Measurements from ENCODE around the gene PDGFB.

Gene PDGFB

GRCh38 chr22:39254789-39255298 is 10.1 kb upstream of the PDGFB start:
- peak; percentile 89 for DNase-seq (ENCODE audit: low spot score)

DNA sequence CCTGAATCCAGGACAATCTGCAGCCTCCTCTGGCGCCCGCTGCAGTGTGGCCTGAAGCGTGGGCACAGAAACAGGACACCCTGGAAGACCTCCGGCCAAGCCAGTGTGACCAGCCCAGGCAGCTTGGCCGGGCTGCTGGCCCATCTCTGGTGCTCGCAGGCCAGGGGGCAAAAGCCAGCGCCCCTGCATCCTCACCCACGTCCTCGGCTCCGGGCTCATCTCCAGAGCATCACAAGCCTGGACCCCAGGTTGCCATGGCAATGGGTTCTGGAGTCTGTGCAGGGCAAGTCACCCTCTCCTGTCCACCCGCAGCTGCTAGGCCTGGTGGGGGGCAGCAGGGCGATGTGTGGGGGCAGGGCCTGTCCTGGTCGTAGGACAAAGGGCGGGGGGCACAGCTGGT is 9.3 kb upstream of the PDGFB start:
- DNase-seq (ENCODE audit: low spot score) = no peak

DNA sequence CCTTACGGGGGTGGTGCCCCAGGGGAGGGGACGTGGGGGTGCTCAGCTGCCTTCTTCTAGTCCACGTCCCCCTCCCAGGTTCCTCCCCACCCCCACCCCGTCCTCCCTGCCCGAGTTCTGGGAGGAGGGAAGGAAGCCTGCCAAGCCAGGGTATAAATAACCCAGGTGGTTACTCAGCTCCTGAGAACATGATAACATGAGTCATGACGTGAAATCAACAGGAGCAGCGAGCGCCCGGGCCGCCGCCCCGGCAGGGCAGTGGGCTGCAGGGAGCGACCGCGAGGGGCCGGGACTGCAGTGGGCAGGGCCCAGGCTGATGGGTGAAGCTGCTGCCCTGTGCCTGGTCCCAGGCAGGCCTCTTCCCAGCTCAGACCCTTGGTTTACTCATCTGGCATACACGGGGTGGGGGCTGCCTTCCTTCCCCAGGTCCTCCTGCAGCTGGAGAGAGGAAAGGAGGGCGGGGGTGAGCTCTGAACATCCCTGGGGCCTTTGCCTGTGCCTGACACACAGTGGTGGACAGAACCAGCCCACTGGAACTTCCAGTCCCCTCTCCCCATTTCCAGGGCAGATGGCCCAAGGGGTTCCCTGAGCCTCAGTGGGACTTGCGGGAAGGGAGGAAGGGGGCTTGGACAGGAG is 8.8 kb upstream of the PDGFB start:
- peak; percentile 92 for DNase-seq (ENCODE audit: low spot score)

DNA sequence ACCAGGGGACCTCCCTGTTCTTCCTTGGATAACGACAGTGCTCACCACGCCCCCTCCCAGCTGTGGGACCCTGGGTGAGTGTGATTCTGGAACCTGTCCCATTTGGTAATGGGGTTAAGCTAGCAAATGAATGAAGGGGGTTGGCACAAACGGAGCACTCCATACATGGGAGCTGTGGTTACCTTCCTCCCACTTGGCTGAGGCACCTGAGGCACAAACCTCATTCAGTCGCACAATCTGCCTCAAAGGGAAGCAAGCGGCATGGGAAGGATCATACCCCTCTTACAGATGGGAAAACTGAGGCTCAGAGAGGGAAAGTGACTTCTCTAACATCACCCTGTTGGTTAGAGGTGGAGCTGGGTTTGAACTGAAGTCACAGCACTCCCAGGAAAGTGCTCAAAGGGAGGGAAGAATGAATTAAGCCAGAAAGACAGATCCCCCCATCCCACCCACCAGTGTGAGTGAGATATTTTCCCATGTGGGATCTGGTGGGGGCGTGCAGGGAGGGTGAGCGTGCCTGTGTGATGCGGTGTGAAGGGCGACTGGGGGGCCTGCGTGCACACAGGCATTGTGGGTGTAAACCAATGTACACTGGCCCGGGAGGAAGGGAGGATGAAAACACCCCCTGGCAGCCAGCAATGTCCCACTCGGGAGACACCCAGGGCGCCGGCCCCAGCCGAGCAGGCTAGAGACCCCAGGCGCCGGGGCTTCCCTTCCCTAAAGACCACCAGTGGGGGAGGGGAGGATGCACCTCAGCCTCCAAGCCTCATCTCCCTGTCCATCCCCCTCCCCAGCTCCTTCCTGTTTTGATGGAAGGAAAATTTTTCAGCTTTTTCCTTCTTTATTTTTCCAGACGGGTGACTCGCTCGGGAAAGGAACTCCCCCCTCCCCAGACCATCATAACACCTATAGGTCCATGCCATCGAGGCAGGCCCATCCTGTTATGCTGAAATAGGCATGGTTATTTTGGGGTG is 8.0 kb upstream of the PDGFB start:
- DNase-seq (ENCODE audit: low spot score) = no peak

GRCh38 chr22:39251762-39252460 is 7.1 kb upstream of the PDGFB start:
- DNase-seq (ENCODE audit: low spot score) = no peak

DNA sequence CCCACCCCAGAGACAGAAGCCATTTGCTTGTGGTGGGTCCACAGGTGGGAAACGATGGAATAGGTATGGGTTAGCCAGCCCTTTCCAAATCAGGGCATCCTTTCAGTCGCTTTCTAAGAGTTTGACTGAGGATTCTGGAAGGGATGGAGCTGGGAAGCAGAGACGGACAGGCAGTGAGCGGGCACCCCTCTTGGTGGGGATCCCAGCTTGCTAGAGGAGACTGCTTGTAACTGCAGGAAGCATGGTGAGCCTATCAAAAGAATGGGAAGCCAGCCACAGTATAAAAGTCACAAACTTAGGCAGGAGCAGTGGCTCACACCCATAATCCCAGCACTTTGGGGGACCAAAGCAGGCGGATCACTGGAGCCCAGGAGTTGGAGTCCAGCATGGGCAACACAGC is 6.1 kb upstream of the PDGFB start:
- DNase-seq (ENCODE audit: low spot score) = no peak

GRCh38 chr22:39250131-39250530 is 5.3 kb upstream of the PDGFB start:
- no peak for DNase-seq (ENCODE audit: low spot score)

- no peak for DNase-seq (ENCODE audit: low spot score)
Observed at GRCh38 chr22:39249086-39249704, 4.4 kb upstream of the PDGFB start.

- DNase-seq (ENCODE audit: low spot score) = no peak
Observed at GRCh38 chr22:39248254-39248653, 3.5 kb upstream of the PDGFB start.

- no peak for DNase-seq (ENCODE audit: low spot score)
Observed at GRCh38 chr22:39247361-39247760, 2.6 kb upstream of the PDGFB start.

DNA sequence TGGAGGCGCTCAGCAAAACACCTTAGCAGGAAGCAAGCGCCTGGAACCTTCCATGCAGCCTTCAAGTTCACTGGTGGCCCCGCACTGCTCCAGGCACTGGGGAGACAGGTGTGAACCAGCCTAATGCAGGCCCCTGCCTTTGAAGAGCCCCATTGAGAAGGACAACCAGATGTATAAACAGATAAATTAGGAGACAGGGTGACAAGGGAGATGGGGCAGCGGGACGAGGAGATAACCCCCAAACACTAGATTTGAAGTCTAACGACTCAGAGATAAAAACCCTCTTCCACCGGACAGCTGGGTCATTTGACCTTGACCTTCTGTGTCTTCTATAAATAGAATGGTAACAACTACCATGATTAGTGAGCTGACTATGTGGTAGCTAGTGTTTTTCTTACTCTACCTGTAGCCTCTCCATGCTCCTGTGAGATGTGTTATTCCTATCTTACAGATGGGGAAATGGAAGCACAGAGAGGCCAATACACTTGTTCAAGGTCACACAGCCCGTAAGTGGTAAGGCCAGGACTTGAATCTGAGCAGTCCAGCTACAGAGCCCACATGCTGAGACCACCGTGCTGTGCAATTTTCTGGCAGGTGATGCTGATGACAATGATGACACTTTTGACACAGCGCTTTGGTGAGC is 2.0 kb upstream of the PDGFB start:
- DNase-seq (ENCODE audit: low spot score) = no peak

DNA sequence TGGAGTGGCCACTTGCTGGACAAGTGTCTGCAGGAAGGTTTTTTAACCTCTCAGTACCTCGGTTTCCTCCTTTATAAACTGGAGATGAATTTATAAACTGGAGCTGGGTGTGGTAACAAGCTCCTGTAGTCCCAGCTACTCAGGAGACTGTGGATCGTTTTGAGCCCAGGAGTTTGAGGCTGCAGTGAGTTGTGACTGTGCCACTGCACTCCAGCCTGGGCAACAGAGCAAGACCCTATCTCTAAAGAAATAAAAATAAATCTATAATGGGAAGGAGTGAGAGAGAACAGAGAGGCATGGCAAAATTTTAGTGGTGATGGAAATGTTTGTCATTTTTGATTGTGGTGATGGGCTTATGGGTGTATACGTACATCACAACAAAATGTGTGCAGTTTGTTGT is 1.4 kb upstream of the PDGFB start:
- no peak for DNase-seq (ENCODE audit: low spot score)

DNA sequence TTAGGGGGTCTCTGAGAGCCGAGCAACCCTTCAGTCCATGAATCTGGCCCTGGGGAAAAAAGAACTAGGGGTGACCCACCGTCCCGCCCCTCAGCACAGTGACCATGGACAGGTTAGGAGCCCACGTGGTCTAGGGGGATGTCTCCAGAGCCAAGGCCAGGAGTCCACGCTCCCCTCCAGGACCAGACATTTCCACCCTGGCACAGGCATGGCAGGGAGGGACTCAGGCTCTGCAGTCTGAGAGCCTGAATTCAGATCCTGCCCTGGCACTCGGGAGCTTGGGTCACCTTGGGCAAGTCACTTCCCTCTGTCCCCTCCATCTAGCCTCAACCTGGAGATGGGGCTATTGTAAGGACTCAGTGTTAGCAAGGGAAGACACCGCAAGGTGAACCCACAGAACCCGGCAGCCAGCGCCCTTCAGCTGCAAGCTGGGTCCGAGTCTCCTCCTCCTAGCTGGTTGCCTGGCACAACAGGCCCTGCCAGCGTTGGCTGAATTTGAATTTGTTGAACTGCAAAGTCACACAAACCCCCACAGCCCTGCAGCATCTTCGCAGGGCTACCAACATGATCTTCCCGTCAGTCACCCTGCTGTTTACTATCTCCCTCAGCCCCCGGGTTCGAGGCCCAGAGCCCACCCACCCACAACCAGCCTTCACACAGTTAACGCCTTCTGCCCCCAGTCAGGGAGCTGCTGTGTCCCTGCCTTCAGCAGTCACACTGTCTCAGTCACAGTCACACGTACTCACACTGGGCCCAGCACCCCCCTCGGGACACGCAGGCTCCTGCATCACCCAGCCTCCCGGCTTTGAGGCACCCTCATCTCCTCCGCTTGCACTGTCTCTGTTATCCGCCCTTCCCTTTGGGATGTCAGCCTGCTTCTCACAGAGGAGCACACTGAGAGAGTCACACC is 603 bp upstream of the PDGFB start:
- DNase-seq (ENCODE audit: low spot score) = no peak

DNA sequence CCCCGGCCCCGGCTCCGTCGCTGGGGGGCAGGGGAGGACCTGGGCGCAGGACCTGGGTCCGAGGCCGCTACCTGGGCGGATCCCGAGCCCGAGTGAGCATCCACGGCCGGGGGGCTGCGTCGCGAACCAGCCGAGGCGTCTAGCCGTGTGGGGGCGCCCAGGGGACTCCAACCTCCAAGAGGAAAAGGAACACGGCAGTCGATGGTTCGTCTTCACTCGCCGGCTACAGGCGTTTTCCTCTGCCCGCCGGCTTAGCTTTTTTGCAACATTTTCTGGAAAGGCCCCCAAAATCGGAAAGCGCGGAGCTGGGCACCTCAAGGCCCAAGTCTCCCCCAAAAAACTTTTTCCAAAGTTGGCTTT is 666 bp downstream of the PDGFB start:
- no peak for DNase-seq (ENCODE audit: low spot score)

- no peak for DNase-seq (ENCODE audit: low spot score)
Observed at GRCh38 chr22:39243439-39244135, 1.2 kb downstream of the PDGFB start.

GRCh38 chr22:39242595-39243438 is 2.0 kb downstream of the PDGFB start:
- DNase-seq (ENCODE audit: low spot score) = no peak

GRCh38 chr22:39241794-39242594 is 2.8 kb downstream of the PDGFB start:
- DNase-seq (ENCODE audit: low spot score) = no peak

Measured in hepatic stellate cell (primary cell).